Endodermal cell (in vitro differentiated cells): Measurements from ENCODE around the gene PLB1. TPM values are rescaled to one million over a fixed set of nuclear protein-coding genes. Genes with fewer than 3 reads are reported as not detected.

Experiments
- DNase-seq: peaks from one replicate; pipeline ENCODE4 v3.0.0-alpha.2; 2017
- H3K27ac ChIP-seq: 2 replicates; pipeline ENCODE4 v1.5.1; 2013; ENCODE audit warnings: mild to moderate bottlenecking, low read depth, low read length, moderate library complexity
- H3K27me3 ChIP-seq: 2 replicates; pipeline ENCODE4 v1.6.1; 2013; ENCODE audit warnings: mild to moderate bottlenecking, low read length, moderate library complexity; ENCODE audit not compliant: insufficient read depth, control insufficient read depth, poor library complexity, severe bottlenecking
- H3K36me3 ChIP-seq: 2 replicates; pipeline ENCODE4 v1.7.0; 2013; ENCODE audit warnings: mild to moderate bottlenecking, low read length, moderate library complexity; ENCODE audit not compliant: control insufficient read depth, insufficient read depth
- H3K4me1 ChIP-seq: one replicate; pipeline ENCODE4 v1.7.0; 2013; ENCODE audit warnings: low read length; ENCODE audit not compliant: control insufficient read depth, insufficient read depth
- H3K4me3 ChIP-seq: 2 replicates; pipeline ENCODE4 v1.5.1; 2013; ENCODE audit warnings: mild to moderate bottlenecking, low read length, moderate library complexity
- H3K9ac ChIP-seq: 2 replicates; pipeline ENCODE4 v1.6.1; 2013; ENCODE audit warnings: mild to moderate bottlenecking, low read length, moderate library complexity; ENCODE audit not compliant: poor library complexity, severe bottlenecking; ENCODE audit errors: extremely low read depth
- H3K9me3 ChIP-seq: 2 replicates; pipeline ENCODE4 v1.6.1; 2013; ENCODE audit warnings: mild to moderate bottlenecking, low read length, moderate library complexity; ENCODE audit not compliant: control insufficient read depth
- H3K27ac Mint-ChIP-seq: 2 replicates; pipeline ENCODE4 v1.8.0; 2020; ENCODE audit warnings: mixed read lengths
- H3K27me3 Mint-ChIP-seq: 2 replicates; pipeline ENCODE4 v1.8.0; 2021; ENCODE audit warnings: mild to moderate bottlenecking, mixed read lengths; ENCODE audit not compliant: insufficient read depth
- H3K36me3 Mint-ChIP-seq: 2 replicates; pipeline ENCODE4 v1.8.0; 2020; ENCODE audit warnings: low read depth, mixed read lengths
- H3K4me1 Mint-ChIP-seq: 2 replicates; pipeline ENCODE4 v1.8.0; 2020; ENCODE audit warnings: mixed read lengths
- H3K4me3 Mint-ChIP-seq: 2 replicates; pipeline ENCODE4 v1.8.0; 2020; ENCODE audit warnings: mild to moderate bottlenecking, moderate library complexity, mixed read lengths
- H3K9me3 Mint-ChIP-seq: 2 replicates; pipeline ENCODE4 v1.8.0; 2020; ENCODE audit warnings: mild to moderate bottlenecking, mixed read lengths
- CTCF ChIP-seq: fragments of 200-600 bp; sonication (generic); conservative IDR thresholded peaks from 2 replicates; pipeline ENCODE4 v1.5.0; 2021; ENCODE audit warnings: antibody characterized with exemption, mild to moderate bottlenecking
- WGBS, 2 experiments: methylation state at CpG; one replicate each; pipeline versions ENCODE4 v1.1.5 to v1.1.7; 2013; ENCODE audit warnings: missing lambda C conversion rate in 2 of 2, mixed read lengths in 1 of 2; ENCODE audit not compliant: insufficient coverage in 1 of 2, insufficient read length in 1 of 2; 5-methylcytosine and 5-hydroxymethylcytosine counted together
- total RNA-seq, 2 donors: library from RNA; stranded (reverse); fragmentation: NEBNext Ultra II Directional in 1 of 2; extraction: Animal tissue kit (Norgen Biotek cat#: 25700) in 1 of 2; gene quantifications; 2 replicates in 1 of 2; 3 replicates in 1 of 2; pipeline ENCODE4 v1.2.1, GENCODE V29; 2021

PLB1 gene
- total RNA-seq, 2 donors from 2014 or later: 0.35 to 0.38 TPM

- Histone ChIP-seq H3K4me1 (peaks cover 11% of the 10 kb centered on the region), H3K9ac (no peak overlapping the region), H3K27ac (no peak overlapping the region), H3K36me3 (no peaks in the 10 kb centered on the region), H3K27me3 (no peaks in the 10 kb centered on the region), H3K9me3 (no peaks in the 10 kb centered on the region), H3K4me3 (no peak overlapping the region)
- no peak for DNase-seq
- Mint-ChIP-seq H3K4me3 (no peak overlapping the region), H3K9me3 (no peaks in the 10 kb centered on the region), H3K4me1 (peaks cover 16% of the 10 kb centered on the region), H3K27me3 (no peaks in the 10 kb centered on the region), H3K36me3 (no peaks in the 10 kb centered on the region), H3K27ac (no peak overlapping the region)
- WGBS, 2 experiments: 76 to 80% methylated on average over 3 of the region's 3 CpGs
- no peak for TF ChIP-seq CTCF
Measured at GRCh38 chr2:28552045-28552823, 56.4 kb downstream of the PLB1 start.

DNA sequence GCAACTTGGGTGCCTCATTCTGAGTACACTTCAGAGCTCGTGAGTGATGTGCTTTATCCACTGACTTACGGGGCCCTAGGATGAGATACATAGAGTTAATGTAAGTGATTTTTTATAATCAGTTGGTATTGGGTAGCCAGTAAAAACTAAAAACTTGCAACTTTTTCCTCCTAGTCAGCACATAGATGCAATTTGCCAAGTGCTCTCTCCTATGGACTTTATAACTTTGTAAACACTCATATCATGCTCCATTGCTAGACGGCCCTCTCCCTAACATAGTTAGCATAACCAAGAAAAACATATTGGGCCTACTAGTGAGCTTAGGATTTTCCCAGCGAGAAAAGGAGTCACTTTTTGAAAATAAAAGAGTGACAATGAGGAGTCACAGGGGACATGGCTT, 60.4 kb downstream of the PLB1 start:
- no peak overlapping the region for H3K4me3 Mint-ChIP-seq
- no peaks in the 10 kb centered on the region for H3K36me3 Mint-ChIP-seq
- Histone ChIP-seq H3K9me3 (no peaks in the 10 kb centered on the region), H3K36me3 (no peaks in the 10 kb centered on the region), H3K9ac (no peak overlapping the region), H3K27ac (no peak overlapping the region), H3K4me1 (peaks cover 16% of the 10 kb centered on the region), H3K27me3 (no peaks in the 10 kb centered on the region), H3K4me3 (no peak overlapping the region)
- H3K4me1 Mint-ChIP-seq: peaks cover 20% of the 10 kb centered on the region
- H3K9me3 Mint-ChIP-seq: no peaks in the 10 kb centered on the region
- no peak overlapping the region for H3K27ac Mint-ChIP-seq
- TF ChIP-seq CTCF: no peak
- no peak for DNase-seq
- peaks cover 2% of the 10 kb centered on the region for H3K27me3 Mint-ChIP-seq
- WGBS, 2 experiments: 90 to 100% methylated on average over 1 to 4 of the region's 4 CpGs

DNA sequence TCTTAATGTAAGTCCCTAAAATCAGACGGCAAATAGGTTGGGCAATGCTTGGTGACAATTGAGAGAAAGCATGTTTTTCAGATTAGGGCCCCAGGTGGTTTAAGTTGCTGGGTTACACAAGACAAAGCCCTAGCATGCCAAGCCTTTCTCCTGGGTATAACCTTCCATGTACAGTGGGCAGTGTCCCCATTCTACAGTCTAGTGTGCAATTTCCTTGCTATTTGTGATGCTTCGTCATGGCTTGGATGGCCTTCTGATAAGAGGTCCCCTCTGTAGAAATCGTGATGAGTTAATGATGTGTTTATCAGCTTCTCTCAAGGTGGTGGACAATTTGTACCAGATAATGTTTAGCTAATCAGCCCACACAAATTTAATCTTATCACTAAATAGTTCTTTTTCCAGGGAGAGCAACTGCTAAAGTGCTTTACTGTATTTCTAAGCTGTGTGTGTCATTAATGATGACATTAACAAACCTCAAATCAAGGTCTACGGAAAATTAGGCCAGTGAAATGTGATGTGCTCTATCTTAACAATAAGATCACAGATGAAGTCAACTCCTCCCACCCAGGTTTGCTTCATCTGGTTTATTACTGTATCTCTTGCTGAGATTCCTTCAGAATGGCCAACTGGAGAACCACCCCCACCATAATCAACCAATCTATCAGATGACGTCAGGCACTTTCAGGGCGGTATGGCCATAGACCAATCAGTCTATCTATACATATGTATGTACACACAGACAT, 61.7 kb downstream of the PLB1 start:
- H3K36me3 Mint-ChIP-seq: no peaks in the 10 kb centered on the region
- WGBS, 2 experiments: 91 to 93% methylated on average over 3 to 5 of the region's 6 CpGs
- no peaks in the 10 kb centered on the region for H3K27me3 ChIP-seq
- H3K9me3 Mint-ChIP-seq: no peaks in the 10 kb centered on the region
- no peaks in the 10 kb centered on the region for H3K36me3 ChIP-seq
- H3K4me1 Mint-ChIP-seq: peaks cover 20% of the 10 kb centered on the region
- H3K27ac Mint-ChIP-seq: no peak overlapping the region
- H3K27me3 Mint-ChIP-seq: peaks cover 2% of the 10 kb centered on the region
- no peak overlapping the region for H3K9ac ChIP-seq
- peaks cover 16% of the 10 kb centered on the region for H3K4me1 ChIP-seq
- no peak overlapping the region for H3K4me3 Mint-ChIP-seq
- H3K4me3 ChIP-seq: no peak overlapping the region
- no peak for TF ChIP-seq CTCF
- H3K9me3 ChIP-seq: no peaks in the 10 kb centered on the region
- H3K27ac ChIP-seq: no peak overlapping the region
- no peak for DNase-seq
